COLO668 (cell line): ENCODE data around the gene KDM3B.
"Not testable (repeated sequence)": the region's sequence is repeated elsewhere in the genome, so short reads cannot be mapped to it uniquely, and the experiment has no call there.

Experiments
- DNase-seq: peaks from one replicate; lab custom pipeline; 2025; ENCODE audit not compliant: unreplicated experiment; lab: John Stamatoyannopoulos, UW

The KDM3B gene

DNA sequence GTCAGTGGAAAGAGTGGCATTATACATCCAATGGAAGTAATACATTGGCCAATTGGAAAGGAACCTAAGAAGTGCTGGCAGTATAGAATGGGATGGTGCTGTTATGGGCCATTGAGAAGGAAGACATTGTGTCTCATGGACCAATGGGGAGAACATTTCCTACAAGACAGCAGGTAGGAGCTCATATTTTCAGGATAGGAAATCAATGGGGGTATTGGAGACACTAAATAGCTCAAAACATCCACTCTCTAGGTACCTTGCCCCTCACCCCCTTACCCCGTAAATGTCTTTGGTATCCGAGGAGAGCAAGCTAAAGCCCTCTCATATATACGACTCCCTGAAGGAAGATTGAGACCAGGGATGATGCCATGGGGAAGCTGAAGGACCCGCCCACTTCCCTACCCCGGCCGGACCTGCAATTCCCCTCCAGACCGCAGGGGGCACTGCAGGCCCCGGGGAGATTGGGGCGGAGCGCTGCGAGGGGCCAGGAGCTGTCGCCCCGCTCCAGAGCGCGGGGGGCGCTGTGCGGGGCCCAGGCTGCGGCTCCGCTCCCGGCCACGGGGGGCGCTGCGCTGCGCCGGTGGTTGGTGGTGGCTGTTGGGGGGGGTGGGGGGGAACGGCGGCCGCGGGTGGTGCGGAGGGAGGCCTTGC, at the start of gene KDM3B:
TSS of gene KDM3B (plus strand) at position 615 of the 651 bp plus-strand sequence. CDS start 111 bp downstream, outside the sequence.
- peak; percentile 84 for DNase-seq

- no peak for DNase-seq
These were observed 49.1 kb upstream of the KDM3B start for GRCh38 chr5:138303372-138303771.

- peak; percentile 54 for DNase-seq
These were observed 46.7 kb upstream of the KDM3B start for GRCh38 chr5:138305797-138306196.

DNA sequence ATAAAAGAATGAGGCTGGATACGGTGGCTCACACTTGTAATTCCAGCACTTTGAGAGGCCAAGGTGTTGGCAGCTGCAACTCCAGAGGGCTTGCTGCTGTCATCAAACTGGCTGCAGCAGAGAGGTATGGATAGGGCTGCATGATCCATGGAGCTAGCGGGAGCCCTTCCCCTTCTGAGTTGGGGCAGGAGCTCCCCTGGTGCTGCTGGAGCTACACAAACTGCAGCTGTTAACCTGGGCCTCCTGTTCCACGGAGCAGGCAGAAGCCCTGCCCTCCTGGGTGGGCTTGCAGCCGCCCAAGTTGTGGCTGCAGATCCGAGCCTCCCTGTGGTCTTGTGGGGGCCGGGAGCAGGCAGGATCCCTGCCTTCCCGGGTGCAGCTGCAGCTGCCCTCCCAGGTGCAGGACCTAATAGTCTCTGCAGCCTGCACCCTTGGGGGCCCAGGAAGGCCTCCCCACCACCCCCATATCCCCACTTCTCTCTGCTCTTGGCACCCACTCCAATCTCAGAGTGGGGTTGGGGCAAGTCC, 36.7 kb upstream of the KDM3B start:
- no peak for DNase-seq

DNA sequence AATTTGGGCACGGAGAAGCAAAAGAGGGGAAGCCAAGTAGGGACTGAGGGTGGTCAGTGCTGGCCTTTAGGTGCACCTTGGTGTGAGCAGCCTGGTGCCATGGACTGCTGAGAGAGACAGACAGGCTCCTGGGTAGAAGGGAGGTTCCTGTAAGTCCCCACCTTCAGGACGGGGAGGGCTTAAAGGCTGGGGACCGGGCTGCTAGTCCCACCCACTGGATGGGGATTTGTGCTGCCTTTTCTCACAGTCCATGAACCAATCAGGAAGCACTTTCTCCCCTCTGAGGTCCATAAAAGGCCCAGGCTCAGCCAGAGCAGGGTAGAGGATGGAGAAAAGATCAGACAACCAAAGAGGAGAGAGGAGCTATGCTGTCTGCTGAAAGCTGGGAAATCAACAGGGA, 36.1 kb upstream of the KDM3B start:
- no peak for DNase-seq

- not testable (repeated sequence) for DNase-seq
These were observed 34.3 kb upstream of the KDM3B start for GRCh38 chr5:138318211-138318610.

GRCh38 chr5:138330813-138331448, 21.6 kb upstream of the KDM3B start:
- DNase-seq = no peak

- peak; percentile 96 for DNase-seq
These were observed 20.8 kb upstream of the KDM3B start, which contains the start of gene CDC25C for GRCh38 chr5:138331449-138332368. TSS of gene CDC25C (minus strand) at chr5:138331804. CDS start at chr5:138331180, 624 bp downstream.

GRCh38 chr5:138334867-138335447, 17.5 kb upstream of the KDM3B start:
- DNase-seq = no peak

DNA sequence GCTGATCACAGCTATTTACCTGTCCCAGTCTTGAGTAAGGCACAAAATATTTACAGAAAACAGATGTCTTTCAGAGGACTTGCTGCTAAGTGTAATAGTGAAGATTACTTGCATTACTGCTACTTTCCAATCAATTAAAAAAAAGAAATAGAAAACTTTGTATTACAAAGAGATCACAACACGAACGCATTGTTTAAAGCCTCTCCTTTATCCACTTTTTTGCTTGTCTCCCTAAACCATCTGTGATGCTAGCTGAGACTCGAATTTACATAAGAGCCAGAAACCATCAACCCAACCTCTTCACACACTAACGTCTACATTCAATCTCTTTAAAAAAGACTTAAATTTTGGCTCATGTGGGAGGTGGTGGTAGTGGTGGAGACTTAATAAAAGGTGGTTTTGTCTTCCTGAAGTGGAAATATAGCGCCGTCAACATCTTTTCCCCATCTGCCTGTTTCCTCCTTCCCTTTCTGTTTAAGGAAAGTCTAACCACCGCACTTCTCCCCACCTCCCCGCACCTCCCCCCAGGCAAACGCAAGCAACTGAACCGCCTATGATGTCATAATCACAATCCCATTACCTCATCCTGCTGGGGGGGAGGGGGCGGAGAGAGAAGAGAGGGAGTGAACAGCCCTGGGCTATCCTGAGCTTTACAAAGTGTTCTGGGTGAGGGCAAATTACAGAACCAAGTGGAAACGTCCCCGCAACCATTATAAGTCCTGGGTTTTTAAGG, 15.4 kb upstream of the KDM3B start:
- peak; percentile 79 for DNase-seq

DNA sequence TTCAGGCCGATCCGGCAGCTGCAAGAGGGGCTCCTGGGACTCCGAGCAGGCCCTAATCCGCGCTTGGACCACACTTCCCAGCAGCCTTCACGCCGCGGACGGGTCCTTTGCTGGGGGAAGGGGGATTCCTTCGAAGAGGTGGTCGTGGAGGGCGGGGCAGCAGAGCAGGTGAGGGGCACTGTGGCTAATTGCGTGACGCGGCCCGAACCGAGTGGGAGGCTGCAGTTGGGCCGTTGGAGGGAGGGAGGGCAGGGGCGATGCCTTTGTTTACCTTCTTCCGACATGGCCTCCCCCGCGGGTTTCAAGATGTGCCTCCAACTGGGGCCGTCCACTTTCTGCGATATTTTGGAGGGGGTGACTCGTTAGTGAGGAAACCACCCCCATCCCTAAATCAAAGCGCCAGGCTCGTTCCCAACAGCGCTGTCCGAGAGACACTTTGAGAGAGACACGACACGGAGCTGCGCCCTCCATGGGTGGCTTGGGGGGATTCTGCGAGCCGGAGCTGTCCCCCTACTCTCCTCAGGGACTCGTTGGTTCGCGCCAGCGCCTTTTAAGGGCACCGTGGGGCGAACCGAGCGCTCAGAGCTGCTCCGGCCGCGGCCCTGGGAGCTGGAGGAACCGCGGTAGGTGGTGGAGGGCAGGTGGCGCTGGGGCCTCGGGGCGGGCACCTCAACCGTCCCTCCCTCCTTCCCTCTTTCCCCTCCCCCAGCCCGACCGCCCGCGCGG, 14.6 kb upstream of the KDM3B start, which contains the start of gene FAM53C:
TSS of gene FAM53C (plus strand) at position 582 of the 726 bp plus-strand sequence. CDS start 3,070 bp downstream, outside the sequence.
- peak; percentile 94 for DNase-seq

- DNase-seq = no peak
These were observed 13.9 kb upstream of the KDM3B start for GRCh38 chr5:138338411-138339090.

DNA sequence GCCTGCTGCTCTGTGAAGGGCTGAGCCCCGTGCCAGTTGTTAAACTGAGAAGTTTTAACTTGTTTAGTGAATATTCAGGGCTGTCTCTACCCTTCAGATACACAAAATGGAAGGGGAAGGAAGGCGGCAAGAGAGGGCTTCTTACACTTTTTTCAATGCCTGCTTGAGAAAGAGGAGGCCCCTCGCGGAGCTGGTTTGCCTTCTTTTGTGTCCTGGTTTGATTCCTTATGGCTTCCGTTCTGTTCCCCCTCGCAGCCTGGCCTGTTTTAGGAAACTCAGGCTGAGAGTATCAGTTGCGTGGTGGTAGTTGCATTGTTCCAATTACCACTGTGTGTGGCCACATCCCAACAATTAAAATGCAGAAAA, 13.4 kb upstream of the KDM3B start:
- DNase-seq = no peak

DNA sequence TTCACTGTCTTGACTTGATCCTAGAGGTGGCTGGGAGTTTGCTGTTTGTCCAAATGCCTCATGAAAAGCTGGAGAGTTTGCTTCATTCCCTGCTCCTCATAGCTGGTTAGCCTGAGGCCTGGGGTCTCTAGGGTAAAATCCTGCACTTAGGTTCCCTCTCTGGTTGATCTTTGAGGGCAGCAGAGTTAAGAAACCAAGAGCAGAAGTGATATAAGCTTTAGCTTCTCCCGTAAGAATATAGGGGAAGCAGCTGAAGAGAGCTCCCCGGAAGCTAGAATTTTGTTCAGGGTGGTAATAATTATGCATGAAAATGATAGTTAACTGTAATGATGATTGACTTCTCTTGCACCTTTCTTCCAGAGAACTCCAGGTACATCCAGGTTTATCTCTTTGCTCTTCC, 13.0 kb upstream of the KDM3B start:
- DNase-seq = no peak

DNA sequence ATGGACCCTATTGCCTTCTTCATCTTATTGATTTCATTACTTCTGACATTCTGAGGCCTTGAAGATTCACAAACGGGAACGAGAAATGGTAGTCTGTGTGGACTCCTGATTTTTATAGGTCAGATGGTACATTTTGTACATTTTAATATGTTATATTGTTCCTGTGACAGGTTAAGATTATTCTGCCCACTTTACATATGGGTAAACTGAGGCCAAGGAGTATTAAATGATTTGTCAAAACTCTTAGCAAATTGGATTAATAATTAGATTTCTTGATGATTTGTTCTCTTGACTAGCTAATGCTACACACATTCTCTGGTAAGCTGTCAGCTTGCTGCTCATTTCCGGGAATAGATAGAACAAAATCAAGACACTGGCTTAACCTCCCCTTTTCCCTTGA, 12.5 kb upstream of the KDM3B start:
- DNase-seq = no peak

GRCh38 chr5:138344887-138345622, 7.4 kb upstream of the KDM3B start:
- no peak for DNase-seq

DNA sequence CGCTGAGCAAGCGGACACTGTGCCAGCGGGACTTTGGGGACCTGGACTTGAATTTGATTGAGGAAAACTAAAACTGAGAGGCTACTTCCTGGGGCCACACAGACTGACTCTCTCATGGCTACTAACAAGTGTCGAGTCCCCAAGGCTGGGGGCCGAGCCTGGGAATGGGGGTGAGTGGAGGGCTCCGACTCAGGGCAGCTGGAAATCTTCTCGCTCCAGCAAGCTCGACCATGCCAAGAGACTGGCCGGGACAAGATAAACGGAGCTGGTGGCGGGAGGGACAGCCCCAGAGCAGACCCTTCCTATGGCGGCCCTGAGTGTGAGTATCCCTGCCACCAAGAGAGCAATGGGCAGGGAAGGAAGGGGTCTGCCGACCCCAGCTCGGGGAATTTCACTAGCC, 5.6 kb upstream of the KDM3B start:
- DNase-seq = no peak

GRCh38 chr5:138349852-138350562, 2.5 kb upstream of the KDM3B start:
- DNase-seq = no peak
